Activated T-helper 2 cell treated with anti-CD3 and anti-CD28 coated beads, Interferon-gamma antibody, Interleukin-2, Interleukin-4, amounts not matched to agents 10 μg/mL and 5 μg/mL and 100 μg/mL, durations not matched to agents 14 hours and 24 hours and 36 hours (primary cell): Measurements from ENCODE around the gene TTLL9. TPM values are rescaled to one million over a fixed set of nuclear protein-coding genes. Genes with fewer than 3 reads are reported as not detected.

Source experiments
- DNase-seq: peaks from one replicate; pipeline ENCODE4 v3.0.0; 2021; ENCODE audit warnings: low spot score
- H3K27ac Mint-ChIP-seq: one replicate; pipeline ENCODE4 v1.8.0; 2021; ENCODE audit warnings: mixed read lengths
- H3K27me3 Mint-ChIP-seq: one replicate; pipeline ENCODE4 v1.8.0; 2021; ENCODE audit warnings: low read depth, mixed read lengths
- H3K36me3 Mint-ChIP-seq: one replicate; pipeline ENCODE4 v1.8.0; 2021; ENCODE audit warnings: low read depth, mixed read lengths
- H3K4me1 Mint-ChIP-seq: one replicate; pipeline ENCODE4 v1.8.0; 2021; ENCODE audit warnings: low read depth, mixed read lengths
- H3K4me3 Mint-ChIP-seq: one replicate; pipeline ENCODE4 v1.8.0; 2021; ENCODE audit warnings: low read depth, mild to moderate bottlenecking, moderate library complexity, mixed read lengths
- H3K9me3 Mint-ChIP-seq: one replicate; pipeline ENCODE4 v1.8.0; 2021; ENCODE audit warnings: mixed read lengths
- intact Hi-C: fragments of 100-400 bp; cut with micrococcal nuclease; formaldehyde crosslinking; loops from one replicate; pipeline ENCODE4 v1.15.1; 2023
- total RNA-seq: library from RNA; stranded (reverse); gene quantifications from 2 replicates; pipeline ENCODE4 v1.2.3, GENCODE V29; 2022

Gene TTLL9
- total RNA-seq, 1 donor from 2014 or later, result not detected

- Mint-ChIP-seq H3K27ac (no peak overlapping the region), H3K27me3 (peaks cover 10% of the 10 kb centered on the region), H3K36me3 (no peaks in the 10 kb centered on the region), H3K4me3 (no peak overlapping the region), H3K9me3 (no peaks in the 10 kb centered on the region), H3K4me1 (peaks cover 2% of the 10 kb centered on the region)
- intact Hi-C loops, result no loop called here
- DNase-seq, result no peak
Measured at GRCh38 chr20:31988430-31989015, 118.1 kb downstream of the TTLL9 start.

DNA sequence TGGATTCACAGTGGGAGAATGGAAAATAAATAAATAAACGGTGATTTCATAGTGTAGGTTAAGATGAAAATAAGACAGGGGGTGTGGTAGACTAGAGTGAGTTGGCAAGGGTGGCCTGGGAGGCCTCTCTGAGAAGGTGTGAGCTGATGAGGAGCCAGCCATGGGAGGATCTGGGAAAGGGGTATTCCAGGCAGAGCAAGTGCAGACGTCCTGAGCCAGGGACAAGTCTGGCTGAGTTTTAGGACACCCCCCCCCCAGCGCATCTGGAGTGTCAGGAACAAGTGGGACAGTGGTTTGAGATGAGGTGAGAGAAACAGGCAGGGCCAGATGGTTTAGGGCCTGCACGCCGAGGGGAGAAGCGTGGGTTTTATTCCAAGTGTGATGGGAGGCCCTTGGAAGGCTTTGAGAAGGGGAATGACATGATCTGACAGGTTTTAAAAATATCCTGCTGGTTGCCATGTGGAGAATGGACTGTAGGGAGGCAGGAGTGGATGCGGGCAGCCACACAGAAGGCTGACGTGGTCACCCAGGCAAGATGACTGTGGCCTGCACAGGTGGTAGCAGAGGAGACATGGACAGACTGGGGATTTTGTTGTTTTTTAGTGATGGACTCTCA is 118.7 kb downstream of the TTLL9 start:
- Mint-ChIP-seq H3K4me3 (no peak overlapping the region), H3K4me1 (peaks cover 2% of the 10 kb centered on the region), H3K36me3 (no peaks in the 10 kb centered on the region), H3K9me3 (no peaks in the 10 kb centered on the region), H3K27me3 (peaks cover 16% of the 10 kb centered on the region), H3K27ac (no peak overlapping the region)
- intact Hi-C loops, result no loop called here
- no peak for DNase-seq

GRCh38 chr20:31990641-31991338 is 120.4 kb downstream of the TTLL9 start:
- Mint-ChIP-seq H3K27ac (no peak overlapping the region), H3K9me3 (no peaks in the 10 kb centered on the region), H3K36me3 (no peaks in the 10 kb centered on the region), H3K4me1 (peaks cover 2% of the 10 kb centered on the region), H3K4me3 (no peak overlapping the region), H3K27me3 (peaks cover 22% of the 10 kb centered on the region)
- no peak for DNase-seq
- intact Hi-C loops, result no loop called here

DNA sequence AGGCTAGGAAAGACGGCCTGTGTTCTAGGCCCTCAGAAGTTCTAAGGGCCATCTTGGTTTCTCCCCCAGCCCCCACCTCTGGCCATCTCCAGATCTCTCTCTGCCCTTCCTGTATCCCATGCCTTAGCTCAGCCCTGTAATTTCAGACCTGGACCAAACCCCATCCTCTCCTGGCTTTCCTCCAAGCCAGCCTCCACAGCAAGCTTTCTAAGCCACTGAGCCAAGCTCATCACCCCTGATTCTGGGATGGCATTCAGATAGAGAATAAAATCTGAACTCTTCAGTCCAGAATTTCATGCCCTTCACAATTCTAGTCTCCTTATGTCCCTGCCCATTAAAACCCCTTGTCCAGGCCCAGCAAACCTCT is 120.9 kb downstream of the TTLL9 start:
- H3K4me1 Mint-ChIP-seq, result peaks cover 2% of the 10 kb centered on the region

GRCh38 chr20:31992086-31992485 is 121.7 kb downstream of the TTLL9 start:
- Mint-ChIP-seq H3K27me3 (peaks cover 31% of the 10 kb centered on the region), H3K4me1 (peaks cover 2% of the 10 kb centered on the region), H3K36me3 (no peaks in the 10 kb centered on the region), H3K9me3 (no peaks in the 10 kb centered on the region), H3K27ac (no peak overlapping the region), H3K4me3 (no peak overlapping the region)
- intact Hi-C loops, result no loop called here
- no peak for DNase-seq

More for the DNA sequence above, 120.9 kb downstream of the TTLL9 start:
- no peak overlapping the region for H3K4me3 Mint-ChIP-seq
- H3K27me3 Mint-ChIP-seq, result peaks cover 25% of the 10 kb centered on the region
- no peak overlapping the region for H3K27ac Mint-ChIP-seq
- H3K36me3 Mint-ChIP-seq, result no peaks in the 10 kb centered on the region
- intact Hi-C loops, result no loop called here
- DNase-seq, result no peak
- no peaks in the 10 kb centered on the region for H3K9me3 Mint-ChIP-seq

Other genes with a start within 250 kb of the TTLL9 start
- not detected in 2 replicates for gene COX4I2, start 232.7 kb upstream of the TTLL9 start, total RNA-seq
- 313 and 326 TPM in 2 replicates for gene BCL2L1, start 147.8 kb upstream of the TTLL9 start, total RNA-seq
- 82.8 and 83.0 TPM in 2 replicates for gene TPX2, start 131.3 kb upstream of the TTLL9 start, total RNA-seq
- gene MYLK2, start 51.3 kb upstream of the TTLL9 start, total RNA-seq, result 0.27 and 0.51 TPM in 2 replicates
- not detected in 2 replicates for gene FOXS1, start 25.0 kb upstream of the TTLL9 start, total RNA-seq
- gene DUSP15, start 107 bp upstream of the TTLL9 start, total RNA-seq, result not detected in 2 replicates
- 15.5 and 16.4 TPM in 2 replicates for gene PDRG1, start 81.4 kb downstream of the TTLL9 start, total RNA-seq
- not detected in 2 replicates for gene XKR7, start 97.5 kb downstream of the TTLL9 start, total RNA-seq
- gene CCM2L, start 139.8 kb downstream of the TTLL9 start, total RNA-seq, result not detected in 2 replicates
- not detected in 2 replicates for gene HCK, start 181.6 kb downstream of the TTLL9 start, total RNA-seq
- gene TM9SF4, start 239.1 kb downstream of the TTLL9 start, total RNA-seq, result 47.7 and 49.2 TPM in 2 replicates